Lower lobe of right lung (tissue), 2 donors: Measurements from ENCODE around the gene EYA3. TPM values are rescaled to one million over a fixed set of nuclear protein-coding genes. Genes with fewer than 3 reads are reported as not detected.

Experiments used
- ATAC-seq, 2 donors: fragments of 200-7000 bp; cut with Tn5 transposase; one replicate each; pipeline ENCODE4 v1.9.1; 2020 to 2022; ENCODE audit warnings: mild to moderate bottlenecking in 2 of 2, moderate library complexity in 2 of 2
- DNase-seq: peaks from one replicate; pipeline ENCODE4 v3.0.0-alpha.2; 2020
- H3K27ac ChIP-seq: fragments of 200-600 bp; one replicate; pipeline ENCODE4 v1.8.0; 2022
- H3K27me3 ChIP-seq: fragments of 200-600 bp; one replicate; pipeline ENCODE4 v1.8.0; 2022; ENCODE audit warnings: low read depth
- H3K36me3 ChIP-seq: fragments of 200-600 bp; one replicate; pipeline ENCODE4 v1.8.0; 2022; ENCODE audit warnings: mild to moderate bottlenecking
- H3K4me1 ChIP-seq: fragments of 200-600 bp; one replicate; pipeline ENCODE4 v1.8.0; 2022
- H3K4me3 ChIP-seq: fragments of 200-600 bp; one replicate; pipeline ENCODE4 v1.8.0; 2022; ENCODE audit warnings: mild to moderate bottlenecking
- H3K9me3 ChIP-seq: fragments of 200-600 bp; one replicate; pipeline ENCODE4 v1.8.0; 2022
- intact Hi-C: fragments of 100-400 bp; cut with DNase I; formaldehyde crosslinking; loops from one replicate; pipeline ENCODE4 v1.11.0; 2022
- total RNA-seq: library from RNA; stranded (reverse); fragmentation: NEBNext Ultra II Directional; extraction: Animal tissue kit (Norgen Biotek cat#: 25700); gene quantifications from one replicate; pipeline ENCODE4 v1.2.1, GENCODE V29; 2021
- TF ChIP-seq, protein P1 (sequence below): fragments of 200-600 bp; IDR thresholded peaks from one replicate; pipeline ENCODE4 v1.8.0; 2022; ENCODE audit warnings: antibody characterized with exemption, mild to moderate bottlenecking
- donor health status: DM: no; HTN: yes; CAD: no; lungs with severe emphysema.

Gene EYA3
- total RNA-seq, 1 donor from 2014 or later: 20.4 TPM

DNA sequence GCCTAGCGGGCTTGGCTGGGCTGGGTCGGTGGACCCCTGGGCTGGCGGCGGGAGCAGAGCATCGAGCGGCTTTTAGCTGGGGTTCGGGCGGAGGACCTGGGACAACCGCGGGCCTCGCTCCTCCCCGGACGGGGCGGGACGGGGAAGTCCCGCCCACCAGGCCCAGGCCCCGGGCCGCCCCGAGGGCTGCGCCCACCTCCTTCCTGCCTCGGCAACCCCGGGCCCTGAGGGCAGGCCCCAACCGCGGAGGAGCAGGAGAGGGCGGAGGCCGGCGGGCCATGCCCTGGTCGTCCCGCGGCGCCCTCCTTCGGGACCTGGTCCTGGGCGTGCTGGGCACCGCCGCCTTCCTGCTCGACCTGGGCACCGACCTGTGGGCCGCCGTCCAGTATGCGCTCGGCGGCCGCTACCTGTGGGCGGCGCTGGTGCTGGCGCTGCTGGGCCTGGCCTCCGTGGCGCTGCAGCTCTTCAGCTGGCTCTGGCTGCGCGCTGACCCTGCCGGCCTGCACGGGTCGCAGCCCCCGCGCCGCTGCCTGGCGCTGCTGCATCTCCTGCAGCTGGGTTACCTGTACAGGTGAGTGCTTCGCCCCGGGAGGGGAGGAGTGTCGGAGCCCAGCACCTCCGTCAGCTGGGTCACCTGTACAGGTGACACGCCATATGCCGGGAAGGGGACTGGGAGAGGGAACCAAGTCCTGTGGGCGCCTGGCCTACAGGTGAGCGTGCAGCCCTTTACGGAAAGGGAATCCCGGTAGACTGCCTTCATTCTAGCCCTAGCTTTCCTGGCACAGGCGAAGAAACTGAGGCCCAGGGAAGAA, 128.4 kb downstream of the EYA3 start, which contains the start of gene XKR8:
Gene XKR8, plus strand, starts transcription at position 182 of the 812 bp plus-strand sequence. Its CDS starts 97 bp downstream, at position 279.
- H3K9me3 ChIP-seq: no peaks in the 10 kb centered on the region
- no peaks in the 10 kb centered on the region for H3K27me3 ChIP-seq
- H3K36me3 ChIP-seq: peaks cover 20% of the 10 kb centered on the region
- peak within 1 kb of the TSS; percentile 87 for H3K4me3 ChIP-seq
- DNase-seq: peak; percentile 90
- ATAC-seq: peak; percentile 97 to 98
- TF ChIP-seq, protein P1, sequence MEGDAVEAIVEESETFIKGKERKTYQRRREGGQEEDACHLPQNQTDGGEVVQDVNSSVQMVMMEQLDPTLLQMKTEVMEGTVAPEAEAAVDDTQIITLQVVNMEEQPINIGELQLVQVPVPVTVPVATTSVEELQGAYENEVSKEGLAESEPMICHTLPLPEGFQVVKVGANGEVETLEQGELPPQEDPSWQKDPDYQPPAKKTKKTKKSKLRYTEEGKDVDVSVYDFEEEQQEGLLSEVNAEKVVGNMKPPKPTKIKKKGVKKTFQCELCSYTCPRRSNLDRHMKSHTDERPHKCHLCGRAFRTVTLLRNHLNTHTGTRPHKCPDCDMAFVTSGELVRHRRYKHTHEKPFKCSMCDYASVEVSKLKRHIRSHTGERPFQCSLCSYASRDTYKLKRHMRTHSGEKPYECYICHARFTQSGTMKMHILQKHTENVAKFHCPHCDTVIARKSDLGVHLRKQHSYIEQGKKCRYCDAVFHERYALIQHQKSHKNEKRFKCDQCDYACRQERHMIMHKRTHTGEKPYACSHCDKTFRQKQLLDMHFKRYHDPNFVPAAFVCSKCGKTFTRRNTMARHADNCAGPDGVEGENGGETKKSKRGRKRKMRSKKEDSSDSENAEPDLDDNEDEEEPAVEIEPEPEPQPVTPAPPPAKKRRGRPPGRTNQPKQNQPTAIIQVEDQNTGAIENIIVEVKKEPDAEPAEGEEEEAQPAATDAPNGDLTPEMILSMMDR: peak; percentile 51
- H3K4me1 ChIP-seq: peaks cover 23% of the 10 kb centered on the region
- intact Hi-C loops: no loop called here
- peak within 1 kb of the TSS; percentile 94 for H3K27ac ChIP-seq

- Histone ChIP-seq H3K27me3 (no peaks in the 10 kb centered on the region), H3K36me3 (peaks cover 5% of the 10 kb centered on the region), H3K27ac (no peak overlapping the region), H3K9me3 (no peaks in the 10 kb centered on the region), H3K4me3 (no peak overlapping the region), H3K4me1 (peaks cover 23% of the 10 kb centered on the region)
- intact Hi-C loops: no loop called here
- TF ChIP-seq, protein P1: no peak
- DNase-seq (no peak), ATAC-seq (no peak)
These were observed 129.9 kb downstream of the EYA3 start for GRCh38 chr1:27958513-27958912.

DNA sequence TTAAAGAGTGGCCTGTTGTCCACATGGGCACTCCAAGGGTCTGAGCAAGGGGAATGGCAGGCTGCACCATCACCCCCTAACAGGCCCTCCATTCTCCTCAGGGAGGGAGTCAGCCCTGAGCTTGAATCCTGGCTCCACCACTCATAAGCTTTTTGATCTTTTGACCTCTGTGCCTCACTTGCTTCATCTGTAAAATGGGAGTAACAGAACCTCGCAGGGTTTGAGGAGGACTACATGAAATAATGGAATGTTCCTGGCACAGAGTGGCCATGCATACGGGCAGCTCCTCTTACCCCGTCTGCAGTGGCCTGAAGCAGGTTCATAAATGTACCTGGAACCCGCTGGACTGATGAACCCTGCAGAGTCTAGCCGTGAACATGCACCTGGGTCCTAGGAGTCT, 130.8 kb downstream of the EYA3 start:
- ATAC-seq (no peak), DNase-seq (no peak)
- H3K36me3 ChIP-seq: no peaks in the 10 kb centered on the region
- H3K9me3 ChIP-seq: no peaks in the 10 kb centered on the region
- TF ChIP-seq, protein P1: no peak
- H3K27ac ChIP-seq: no peak overlapping the region
- H3K27me3 ChIP-seq: no peaks in the 10 kb centered on the region
- peaks cover 23% of the 10 kb centered on the region for H3K4me1 ChIP-seq
- intact Hi-C loops: no loop called here
- H3K4me3 ChIP-seq: no peak overlapping the region

DNA sequence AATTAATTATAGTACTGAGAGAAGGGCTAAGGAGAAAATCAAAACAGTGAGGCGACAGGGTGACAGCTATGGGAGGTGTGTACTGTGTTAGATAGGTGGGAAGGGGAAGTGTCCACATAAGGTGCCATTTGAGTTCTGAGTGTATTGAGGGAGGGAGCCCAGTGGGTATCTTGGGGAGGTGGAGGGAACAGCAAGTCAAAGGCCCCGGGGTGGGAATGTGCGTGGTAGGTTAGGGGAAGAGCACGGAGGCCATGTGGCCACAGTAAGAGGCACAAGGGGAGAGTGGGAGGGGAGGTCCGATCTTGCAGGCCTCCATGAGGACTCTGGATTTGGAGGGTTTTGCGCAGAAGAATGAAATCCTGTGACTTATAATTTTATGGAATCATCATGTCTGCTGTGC, 131.6 kb downstream of the EYA3 start:
- intact Hi-C loops: no loop called here
- Histone ChIP-seq H3K4me1 (peaks cover 22% of the 10 kb centered on the region), H3K27ac (no peak overlapping the region), H3K27me3 (no peaks in the 10 kb centered on the region), H3K9me3 (no peaks in the 10 kb centered on the region), H3K36me3 (no peaks in the 10 kb centered on the region), H3K4me3 (no peak overlapping the region)
- DNase-seq: no peak
- TF ChIP-seq, protein P1: no peak
- ATAC-seq: no peak

- TF ChIP-seq, protein P1: no peak
- intact Hi-C loops: no loop called here
- Histone ChIP-seq H3K9me3 (no peaks in the 10 kb centered on the region), H3K27me3 (no peaks in the 10 kb centered on the region), H3K4me1 (peaks cover 5% of the 10 kb centered on the region), H3K4me3 (no peak overlapping the region), H3K27ac (no peak overlapping the region), H3K36me3 (no peaks in the 10 kb centered on the region)
- ATAC-seq (no peak), DNase-seq (no peak)
These were observed 133.3 kb downstream of the EYA3 start for GRCh38 chr1:27955076-27955475.
